Neural progenitor cell (in vitro differentiated cells): Measurements from ENCODE around the gene ADSS1.

Experiments
- EZH2 ChIP-seq: fragments of 200-600 bp; sonication (generic); IDR thresholded peaks from 2 replicates; pipeline ENCODE4 v1.6.1; 2017; ENCODE audit warnings: antibody characterized with exemption, mild to moderate bottlenecking, moderate library complexity
- TF ChIP-seq, protein P1 (sequence below): fragments of 200-600 bp; sonication (generic); IDR thresholded peaks from 2 replicates; pipeline ENCODE4 v1.5.1; 2017; ENCODE audit warnings: antibody characterized with exemption, mild to moderate bottlenecking

DNA sequence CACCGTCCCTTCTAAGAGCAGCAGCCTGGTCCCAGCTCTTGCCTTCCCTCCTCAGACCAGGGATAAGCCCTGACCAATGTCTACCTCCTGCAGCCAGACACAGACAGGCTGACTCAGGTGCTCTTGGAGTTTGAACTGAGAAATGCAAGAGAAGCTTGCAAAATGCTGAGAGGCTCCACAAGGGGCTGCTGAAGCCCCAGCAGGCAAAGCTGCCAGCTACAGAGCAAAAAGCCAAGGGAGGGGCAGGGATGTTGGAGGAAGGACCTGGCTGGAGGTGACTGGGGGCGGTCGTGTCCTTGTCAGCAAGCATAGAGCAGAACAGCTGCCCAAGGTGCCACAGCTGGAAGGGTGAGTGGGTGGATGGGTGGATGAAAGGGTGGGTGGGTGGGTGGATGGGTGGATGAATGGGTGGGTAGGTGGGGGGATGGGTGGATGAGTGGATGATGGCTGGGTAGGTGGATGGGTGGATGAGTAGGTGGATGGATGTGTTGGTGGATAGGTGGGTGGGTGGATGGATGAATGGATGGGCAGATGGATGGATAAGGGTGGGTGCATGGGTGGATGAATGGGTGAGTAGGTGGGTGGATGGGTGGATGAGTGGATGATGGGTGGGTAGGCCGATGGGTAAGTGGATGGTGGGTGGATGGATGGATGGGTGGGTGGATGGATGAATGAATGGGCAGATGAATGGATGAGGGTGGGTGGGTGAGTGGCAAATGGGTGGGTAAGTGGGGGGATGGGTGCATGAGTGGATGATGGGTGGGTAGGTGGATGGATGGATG lies 38.6 kb upstream of the ADSS1 start:
- TF ChIP-seq, protein P1, sequence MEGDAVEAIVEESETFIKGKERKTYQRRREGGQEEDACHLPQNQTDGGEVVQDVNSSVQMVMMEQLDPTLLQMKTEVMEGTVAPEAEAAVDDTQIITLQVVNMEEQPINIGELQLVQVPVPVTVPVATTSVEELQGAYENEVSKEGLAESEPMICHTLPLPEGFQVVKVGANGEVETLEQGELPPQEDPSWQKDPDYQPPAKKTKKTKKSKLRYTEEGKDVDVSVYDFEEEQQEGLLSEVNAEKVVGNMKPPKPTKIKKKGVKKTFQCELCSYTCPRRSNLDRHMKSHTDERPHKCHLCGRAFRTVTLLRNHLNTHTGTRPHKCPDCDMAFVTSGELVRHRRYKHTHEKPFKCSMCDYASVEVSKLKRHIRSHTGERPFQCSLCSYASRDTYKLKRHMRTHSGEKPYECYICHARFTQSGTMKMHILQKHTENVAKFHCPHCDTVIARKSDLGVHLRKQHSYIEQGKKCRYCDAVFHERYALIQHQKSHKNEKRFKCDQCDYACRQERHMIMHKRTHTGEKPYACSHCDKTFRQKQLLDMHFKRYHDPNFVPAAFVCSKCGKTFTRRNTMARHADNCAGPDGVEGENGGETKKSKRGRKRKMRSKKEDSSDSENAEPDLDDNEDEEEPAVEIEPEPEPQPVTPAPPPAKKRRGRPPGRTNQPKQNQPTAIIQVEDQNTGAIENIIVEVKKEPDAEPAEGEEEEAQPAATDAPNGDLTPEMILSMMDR, result no peak
- no peak for TF ChIP-seq EZH2
